Subcutaneous abdominal adipose tissue (tissue), 5 donors: ENCODE measurements around the gene MAGIX.

Experiments used
- H3K27ac ChIP-seq: one replicate; pipeline ENCODE4 v1.7.0; 2013; ENCODE audit warnings: low read depth, mild to moderate bottlenecking, inconsistent platforms, low read length, moderate library complexity
- H3K27me3 ChIP-seq, 5 donors: one replicate each; pipeline ENCODE4 v1.7.0; 2013; ENCODE audit warnings: low read length in 5 of 5, inconsistent platforms in 1 of 5; ENCODE audit not compliant: control insufficient read depth in 5 of 5, insufficient read depth in 4 of 5
- H3K36me3 ChIP-seq, 5 donors: one replicate each; pipeline ENCODE4 v1.7.0; 2013; ENCODE audit warnings: low read length in 5 of 5; ENCODE audit not compliant: control insufficient read depth in 5 of 5, insufficient read depth in 5 of 5
- H3K4me1 ChIP-seq, 5 donors: one replicate each; pipeline ENCODE4 v1.7.0; 2013; ENCODE audit warnings: low read length in 5 of 5, mild to moderate bottlenecking in 3 of 5, moderate library complexity in 1 of 5; ENCODE audit not compliant: control insufficient read depth in 5 of 5, insufficient read depth in 5 of 5
- H3K4me3 ChIP-seq, 5 donors: one replicate each; pipeline ENCODE4 v1.7.0; 2013; ENCODE audit warnings: low read length in 5 of 5, low read depth in 1 of 5
- H3K9ac ChIP-seq, 5 donors: one replicate each; pipeline ENCODE4 v1.7.0; 2013; ENCODE audit warnings: low read length in 5 of 5, mild to moderate bottlenecking in 4 of 5, moderate library complexity in 3 of 5
- H3K9me3 ChIP-seq, 5 donors: one replicate each; pipeline ENCODE4 v1.7.0; 2013; ENCODE audit warnings: low read length in 5 of 5; ENCODE audit not compliant: control insufficient read depth in 5 of 5
- donor health status: healthy.
- donor health status: healthy.
- donor health status: healthy.
- donor health status: healthy.
- donor health status: healthy.

MAGIX gene

GRCh38 chrX:49203536-49203935 is 41.0 kb downstream of the MAGIX start:
- no peaks in the 10 kb centered on the region for H3K9me3 ChIP-seq
- H3K9ac ChIP-seq: no peak overlapping the region
- no peak overlapping the region for H3K27ac ChIP-seq
- H3K4me1 ChIP-seq: peaks cover 0 to 11% (median 6%) of the 10 kb centered on the region in 5 donors
- peaks cover 0 to 20% (median 11%) of the 10 kb centered on the region in 5 donors for H3K27me3 ChIP-seq
- H3K36me3 ChIP-seq: no peaks in the 10 kb centered on the region
- H3K4me3 ChIP-seq: no peak overlapping the region

- H3K36me3 ChIP-seq: no peaks in the 10 kb centered on the region
- no peaks in the 10 kb centered on the region for H3K9me3 ChIP-seq
- no peak overlapping the region for H3K9ac ChIP-seq
- no peak overlapping the region for H3K27ac ChIP-seq
- no peak overlapping the region for H3K4me3 ChIP-seq
- H3K4me1 ChIP-seq: peaks cover 0 to 11% (median 6%) of the 10 kb centered on the region in 5 donors
- peaks cover 0 to 22% (median 13%) of the 10 kb centered on the region in 5 donors for H3K27me3 ChIP-seq
Observed at GRCh38 chrX:49204017-49204416, 41.5 kb downstream of the MAGIX start.

GRCh38 chrX:49204709-49205108 is 42.2 kb downstream of the MAGIX start:
- Histone ChIP-seq H3K9ac (no peak overlapping the region), H3K36me3 (no peaks in the 10 kb centered on the region), H3K27me3 (peaks cover 0 to 28% (median 20%) of the 10 kb centered on the region in 5 donors), H3K4me3 (no peak overlapping the region), H3K27ac (no peak overlapping the region), H3K4me1 (peaks cover 0 to 8% (median 5%) of the 10 kb centered on the region in 5 donors), H3K9me3 (no peaks in the 10 kb centered on the region)

GRCh38 chrX:49205443-49205842 is 42.9 kb downstream of the MAGIX start:
- H3K4me1 ChIP-seq: peaks cover 0 to 3% (median 2%) of the 10 kb centered on the region in 5 donors
- no peak overlapping the region for H3K9ac ChIP-seq
- H3K9me3 ChIP-seq: no peaks in the 10 kb centered on the region
- no peaks in the 10 kb centered on the region for H3K36me3 ChIP-seq
- no peak overlapping the region for H3K27ac ChIP-seq
- peaks cover 0 to 33% (median 26%) of the 10 kb centered on the region in 5 donors for H3K27me3 ChIP-seq
- H3K4me3 ChIP-seq: no peak overlapping the region

GRCh38 chrX:49206543-49206942 is 44.0 kb downstream of the MAGIX start:
- Histone ChIP-seq H3K27ac (no peak overlapping the region), H3K36me3 (no peaks in the 10 kb centered on the region), H3K9ac (no peak overlapping the region), H3K9me3 (no peaks in the 10 kb centered on the region), H3K27me3 (peaks cover 0 to 38% (median 35%) of the 10 kb centered on the region in 5 donors), H3K4me3 (no peak overlapping the region), H3K4me1 (no peaks in the 10 kb centered on the region)

- Histone ChIP-seq H3K27ac (no peak overlapping the region), H3K4me1 (no peaks in the 10 kb centered on the region), H3K9ac (no peak overlapping the region), H3K4me3 (no peak overlapping the region), H3K27me3 (peaks cover 0 to 43% (median 39%) of the 10 kb centered on the region in 5 donors), H3K9me3 (no peaks in the 10 kb centered on the region), H3K36me3 (no peaks in the 10 kb centered on the region)
Observed at GRCh38 chrX:49208399-49208798, 45.8 kb downstream of the MAGIX start.

- no peak overlapping the region for H3K9ac ChIP-seq
- peaks cover 0 to 41% (median 35%) of the 10 kb centered on the region in 5 donors for H3K27me3 ChIP-seq
- no peaks in the 10 kb centered on the region for H3K4me1 ChIP-seq
- H3K9me3 ChIP-seq: no peaks in the 10 kb centered on the region
- H3K4me3 ChIP-seq: peak overlapping the region in 1 of 5 donors; percentile 14
- H3K27ac ChIP-seq: no peak overlapping the region
- H3K36me3 ChIP-seq: no peaks in the 10 kb centered on the region
Observed at GRCh38 chrX:49209434-49210251, 47.1 kb downstream of the MAGIX start.

GRCh38 chrX:49210406-49210805 is 47.8 kb downstream of the MAGIX start:
- Histone ChIP-seq H3K4me1 (no peaks in the 10 kb centered on the region), H3K4me3 (no peak overlapping the region), H3K9me3 (no peaks in the 10 kb centered on the region), H3K27me3 (peaks cover 0 to 34% (median 28%) of the 10 kb centered on the region in 5 donors), H3K36me3 (no peaks in the 10 kb centered on the region), H3K9ac (no peak overlapping the region), H3K27ac (no peak overlapping the region)

GRCh38 chrX:49211074-49211473 is 48.5 kb downstream of the MAGIX start:
- no peaks in the 10 kb centered on the region for H3K36me3 ChIP-seq
- no peak overlapping the region for H3K27ac ChIP-seq
- H3K4me3 ChIP-seq: no peak overlapping the region
- no peaks in the 10 kb centered on the region for H3K4me1 ChIP-seq
- H3K27me3 ChIP-seq: peaks cover 0 to 34% (median 25%) of the 10 kb centered on the region in 5 donors
- no peak overlapping the region for H3K9ac ChIP-seq
- H3K9me3 ChIP-seq: no peaks in the 10 kb centered on the region

GRCh38 chrX:49212209-49212608 is 49.7 kb downstream of the MAGIX start:
- Histone ChIP-seq H3K9ac (no peak overlapping the region), H3K4me3 (no peak overlapping the region), H3K9me3 (no peaks in the 10 kb centered on the region), H3K27me3 (peaks cover 0 to 31% (median 22%) of the 10 kb centered on the region in 5 donors), H3K4me1 (no peaks in the 10 kb centered on the region), H3K36me3 (no peaks in the 10 kb centered on the region), H3K27ac (no peak overlapping the region)
